ENCODE results near the gene LEPROT.

DNA sequence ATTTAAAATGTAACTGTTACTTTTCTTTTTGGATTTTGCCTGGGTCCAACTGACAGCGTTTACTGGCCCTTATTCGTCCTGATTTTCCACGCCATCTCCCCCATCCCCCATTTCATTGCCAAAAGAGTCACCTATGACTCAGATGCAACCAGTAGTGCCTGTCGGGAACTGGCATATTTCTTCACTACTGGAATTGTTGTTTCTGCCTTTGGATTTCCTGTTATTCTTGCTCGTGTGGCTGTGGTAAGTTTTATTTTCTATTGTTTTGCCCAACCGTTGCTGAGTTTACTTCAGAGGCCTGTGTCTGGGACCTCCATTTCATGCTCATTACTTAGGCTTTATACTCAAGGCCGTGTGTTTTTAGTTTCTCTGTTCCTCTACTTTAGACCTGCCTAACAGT, 9.3 kb downstream of the LEPROT start:
- TF ChIP-seq, protein P1, sequence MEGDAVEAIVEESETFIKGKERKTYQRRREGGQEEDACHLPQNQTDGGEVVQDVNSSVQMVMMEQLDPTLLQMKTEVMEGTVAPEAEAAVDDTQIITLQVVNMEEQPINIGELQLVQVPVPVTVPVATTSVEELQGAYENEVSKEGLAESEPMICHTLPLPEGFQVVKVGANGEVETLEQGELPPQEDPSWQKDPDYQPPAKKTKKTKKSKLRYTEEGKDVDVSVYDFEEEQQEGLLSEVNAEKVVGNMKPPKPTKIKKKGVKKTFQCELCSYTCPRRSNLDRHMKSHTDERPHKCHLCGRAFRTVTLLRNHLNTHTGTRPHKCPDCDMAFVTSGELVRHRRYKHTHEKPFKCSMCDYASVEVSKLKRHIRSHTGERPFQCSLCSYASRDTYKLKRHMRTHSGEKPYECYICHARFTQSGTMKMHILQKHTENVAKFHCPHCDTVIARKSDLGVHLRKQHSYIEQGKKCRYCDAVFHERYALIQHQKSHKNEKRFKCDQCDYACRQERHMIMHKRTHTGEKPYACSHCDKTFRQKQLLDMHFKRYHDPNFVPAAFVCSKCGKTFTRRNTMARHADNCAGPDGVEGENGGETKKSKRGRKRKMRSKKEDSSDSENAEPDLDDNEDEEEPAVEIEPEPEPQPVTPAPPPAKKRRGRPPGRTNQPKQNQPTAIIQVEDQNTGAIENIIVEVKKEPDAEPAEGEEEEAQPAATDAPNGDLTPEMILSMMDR (IDR thresholded peaks at IDR 0.05; ENCODE audit: low read depth, low read length, poor library complexity, severe bottlenecking), result no peak
- no peak for TF ChIP-seq EZH2phosphoT487 (IDR thresholded peaks at IDR 0.05; ENCODE audit: borderline replicate concordance, low read length)

Measured in DOHH2 (cell line).